Stomach smooth muscle (tissue), 2 donors: ENCODE data around the gene TSPYL6.
"Not testable (repeated sequence)": the region's sequence is repeated elsewhere in the genome, so short reads cannot be mapped to it uniquely, and the experiment has no call there.

Experiments
- H3K27ac ChIP-seq: one replicate; pipeline ENCODE4 v1.7.0; 2013; ENCODE audit warnings: mild to moderate bottlenecking, low read length, inconsistent platforms
- H3K27me3 ChIP-seq, 2 donors: one replicate each; pipeline ENCODE4 v1.7.0; 2013; ENCODE audit warnings: low read length in 2 of 2; ENCODE audit not compliant: insufficient read depth in 2 of 2, control insufficient read depth in 1 of 2
- H3K36me3 ChIP-seq, 2 donors: one replicate each; pipeline ENCODE4 v1.7.0; 2013; ENCODE audit warnings: low read length in 2 of 2; ENCODE audit not compliant: control insufficient read depth in 2 of 2, insufficient read depth in 2 of 2
- H3K4me1 ChIP-seq: one replicate; pipeline ENCODE4 v1.7.0; 2013; ENCODE audit warnings: low read length; ENCODE audit not compliant: control insufficient read depth, insufficient read depth
- H3K4me3 ChIP-seq, 2 donors: one replicate each; pipeline ENCODE4 v1.7.0; 2013; ENCODE audit warnings: low read length in 2 of 2
- H3K9ac ChIP-seq, 2 donors: one replicate each; pipeline ENCODE4 v1.7.0; 2013; ENCODE audit warnings: low read length in 2 of 2, mild to moderate bottlenecking in 1 of 2
- H3K9me3 ChIP-seq, 2 donors: one replicate each; pipeline ENCODE4 v1.7.0; 2013; ENCODE audit warnings: low read length in 2 of 2; ENCODE audit not compliant: control insufficient read depth in 2 of 2
- donor health status: healthy.
- donor health status: Pancreatic carcinoma.

The TSPYL6 gene

DNA sequence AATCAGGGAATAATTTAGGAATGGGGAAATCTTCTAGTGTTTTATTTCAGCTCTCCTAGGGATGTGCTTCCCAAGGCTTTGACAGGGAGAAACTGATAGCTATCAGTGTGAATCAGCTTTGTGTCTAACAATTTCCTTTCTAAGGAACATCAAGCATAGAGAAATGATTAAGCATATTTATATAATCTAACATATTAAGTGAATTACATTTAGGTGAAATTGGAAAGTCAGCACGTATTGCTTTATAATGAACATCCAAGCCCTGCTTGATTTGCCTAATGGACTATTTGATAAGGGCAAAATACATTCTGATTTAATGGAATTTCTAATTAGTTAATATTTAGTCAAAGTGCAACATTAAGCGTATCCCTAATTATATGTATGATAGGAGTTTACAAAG lies 19.5 kb upstream of the TSPYL6 start:
- no peaks in the 10 kb centered on the region for H3K4me1 ChIP-seq
- H3K27ac ChIP-seq: no peak overlapping the region
- no peak overlapping the region for H3K4me3 ChIP-seq
- H3K9me3 ChIP-seq: no peaks in the 10 kb centered on the region
- H3K27me3 ChIP-seq: no peaks in the 10 kb centered on the region
- no peaks in the 10 kb centered on the region for H3K36me3 ChIP-seq
- no peak overlapping the region for H3K9ac ChIP-seq

DNA sequence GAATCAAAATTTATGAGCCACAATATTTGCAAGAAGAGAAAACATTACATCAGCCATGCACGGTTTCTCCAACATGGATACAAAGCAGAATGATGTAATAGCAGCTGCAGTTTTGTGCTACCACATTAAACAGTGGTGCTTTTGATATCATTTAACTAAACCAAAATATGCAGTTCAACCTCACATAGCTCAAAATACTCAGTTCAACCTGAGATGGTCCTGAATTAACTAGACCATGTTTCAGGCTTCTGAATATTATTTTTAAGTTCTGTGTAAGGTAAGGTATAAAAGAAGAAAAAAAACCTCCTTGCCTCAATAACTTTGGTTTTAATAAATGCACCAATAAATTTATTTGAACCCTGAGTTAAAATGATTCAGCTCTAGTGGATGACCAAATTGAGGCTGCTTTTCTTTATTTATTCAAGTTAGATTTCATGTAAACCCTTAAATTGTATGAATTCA lies 18.8 kb upstream of the TSPYL6 start:
- Histone ChIP-seq H3K36me3 (no peaks in the 10 kb centered on the region), H3K4me3 (no peak overlapping the region), H3K4me1 (no peaks in the 10 kb centered on the region), H3K9me3 (no peaks in the 10 kb centered on the region), H3K27me3 (no peaks in the 10 kb centered on the region), H3K27ac (no peak overlapping the region), H3K9ac (no peak overlapping the region)

DNA sequence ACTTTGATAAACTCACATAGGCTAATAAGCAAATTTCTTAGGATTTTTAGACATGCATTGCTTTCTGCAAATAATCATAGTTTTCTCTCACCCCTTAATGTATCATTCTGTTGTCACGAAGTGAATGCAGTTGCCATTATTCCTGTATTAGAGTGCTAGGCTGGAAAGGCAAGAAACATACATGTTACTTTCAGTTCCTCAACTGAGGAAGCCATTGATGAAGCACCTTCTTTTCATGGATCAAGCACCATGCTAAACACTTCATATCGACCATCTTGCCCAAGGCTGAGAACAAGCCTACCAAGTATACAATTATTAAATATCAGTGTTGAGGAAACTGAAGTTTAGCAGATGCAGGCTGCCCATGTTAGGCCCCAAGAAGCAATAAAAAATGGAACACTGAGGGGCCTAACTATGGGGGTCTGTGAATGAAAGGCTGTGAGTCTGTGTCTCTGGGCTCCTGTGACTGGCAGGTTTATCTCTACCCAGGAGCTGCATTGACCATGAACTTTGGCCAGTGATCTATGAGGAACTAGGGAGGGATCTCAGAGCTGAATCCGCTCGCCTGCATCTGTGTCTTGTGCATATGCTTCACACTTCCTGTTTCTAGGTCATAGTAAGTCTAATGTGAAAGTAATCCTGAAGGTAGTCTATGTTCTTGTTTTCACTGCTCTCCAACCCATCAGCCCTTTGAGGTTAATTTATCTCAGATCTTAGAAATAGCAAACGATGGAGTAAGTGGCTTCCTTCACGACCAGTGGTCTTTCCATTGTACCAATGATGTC lies 16.0 kb upstream of the TSPYL6 start:
- no peak overlapping the region for H3K4me3 ChIP-seq
- H3K27me3 ChIP-seq: no peaks in the 10 kb centered on the region
- no peaks in the 10 kb centered on the region for H3K9me3 ChIP-seq
- no peaks in the 10 kb centered on the region for H3K4me1 ChIP-seq
- H3K36me3 ChIP-seq: no peaks in the 10 kb centered on the region
- H3K9ac ChIP-seq: no peak overlapping the region
- no peak overlapping the region for H3K27ac ChIP-seq

DNA sequence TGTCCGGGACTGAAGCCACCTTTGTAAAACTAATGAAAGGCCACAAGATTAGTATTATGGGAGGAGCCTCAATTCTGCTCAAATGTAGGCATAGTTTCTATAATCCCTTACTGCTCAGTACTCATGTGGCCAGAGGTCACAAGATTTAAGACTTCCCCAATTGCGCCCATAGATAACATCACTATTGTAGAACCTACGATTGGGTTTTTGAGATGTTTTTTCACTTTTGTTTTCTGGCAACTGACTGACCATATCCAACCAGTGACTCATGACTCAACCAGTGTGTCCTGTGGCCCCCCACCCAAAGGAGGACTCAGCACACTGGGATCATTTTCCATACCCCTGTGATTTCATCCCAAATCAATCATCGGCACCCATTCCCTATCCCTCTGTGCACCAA lies 15.2 kb upstream of the TSPYL6 start:
- Histone ChIP-seq H3K4me3 (no peak overlapping the region), H3K27me3 (no peaks in the 10 kb centered on the region), H3K9ac (no peak overlapping the region), H3K9me3 (no peaks in the 10 kb centered on the region), H3K36me3 (no peaks in the 10 kb centered on the region), H3K27ac (no peak overlapping the region), H3K4me1 (no peaks in the 10 kb centered on the region)

DNA sequence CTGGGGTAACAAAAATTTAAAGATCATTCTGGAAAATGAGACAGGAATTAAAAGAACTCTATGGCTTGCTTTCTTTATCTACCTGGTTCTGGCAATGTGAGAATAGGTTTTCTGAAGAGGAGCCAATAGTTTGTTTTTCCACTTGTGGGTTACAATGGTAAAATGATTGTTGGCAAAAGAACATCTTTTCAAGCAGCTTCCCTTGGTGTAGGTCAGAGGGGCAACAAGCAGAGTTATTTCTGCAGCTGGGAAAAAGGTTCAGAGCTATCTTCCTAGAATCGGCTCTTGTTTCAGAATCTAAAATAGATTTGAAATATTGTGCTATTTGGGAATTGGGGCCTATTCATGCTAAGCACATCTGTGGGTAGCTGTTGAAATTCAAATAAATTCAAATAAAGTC lies 11.5 kb upstream of the TSPYL6 start:
- Histone ChIP-seq H3K9ac (no peak overlapping the region), H3K27ac (no peak overlapping the region), H3K4me3 (no peak overlapping the region), H3K9me3 (no peaks in the 10 kb centered on the region), H3K27me3 (no peaks in the 10 kb centered on the region), H3K4me1 (no peaks in the 10 kb centered on the region), H3K36me3 (no peaks in the 10 kb centered on the region)

DNA sequence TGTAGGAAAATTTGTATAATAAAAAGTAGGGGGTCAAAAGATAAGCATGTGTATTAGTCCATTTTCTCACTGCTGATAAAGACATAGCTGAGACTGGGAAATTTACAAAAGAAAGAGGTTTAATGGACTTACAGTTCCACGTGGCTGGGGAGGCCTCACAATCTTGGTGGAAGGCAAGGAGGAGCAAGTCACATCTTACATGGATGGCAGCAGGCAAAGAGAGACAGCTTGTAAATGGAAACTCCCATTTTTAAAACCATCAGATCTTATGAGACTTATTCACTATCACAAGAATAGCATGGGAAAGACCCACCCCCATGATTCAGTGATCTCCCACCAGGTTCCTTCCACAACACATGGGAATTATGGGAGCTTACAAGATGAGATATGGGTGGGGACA lies 9.1 kb upstream of the TSPYL6 start:
- H3K4me3 ChIP-seq, H3K27me3 ChIP-seq, H3K27ac ChIP-seq, H3K9ac ChIP-seq, H3K36me3 ChIP-seq, H3K4me1 ChIP-seq, H3K9me3 ChIP-seq: not testable (repeated sequence)

DNA sequence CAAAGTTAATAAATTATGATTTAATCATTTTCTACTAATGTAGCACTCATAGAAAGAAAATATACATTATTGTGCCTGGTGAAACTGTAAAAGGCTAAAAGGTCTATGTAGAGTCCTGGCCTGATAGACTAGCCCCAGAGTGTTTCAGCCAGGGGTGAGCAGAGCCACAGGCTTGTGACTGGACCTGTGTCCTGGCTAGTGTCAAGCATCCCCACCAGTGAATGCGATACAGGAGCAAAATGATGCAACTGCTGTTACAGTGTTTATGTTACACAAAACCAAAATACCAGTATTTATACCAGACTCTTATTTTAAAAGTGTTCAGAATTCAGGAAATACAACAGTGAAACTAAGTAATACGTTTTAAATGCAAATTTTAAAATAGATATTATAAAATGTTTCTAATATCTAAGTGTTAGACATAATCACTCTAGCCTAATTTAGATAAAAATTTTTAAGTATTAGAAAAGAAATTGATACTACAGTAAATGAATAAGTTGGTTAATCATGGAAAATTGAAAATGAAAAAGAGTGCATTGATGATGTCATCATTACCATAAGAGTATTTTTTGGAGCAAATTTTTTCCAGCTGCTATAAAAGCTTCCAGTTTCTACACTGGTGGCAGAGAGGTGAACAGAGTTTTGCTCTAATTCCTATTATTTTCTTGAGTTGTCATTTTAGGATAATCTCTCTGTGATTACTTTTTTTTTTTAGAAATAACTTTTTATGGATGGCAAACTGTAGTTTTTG lies 6.2 kb upstream of the TSPYL6 start:
- no peaks in the 10 kb centered on the region for H3K4me1 ChIP-seq
- H3K9me3 ChIP-seq: no peaks in the 10 kb centered on the region
- no peaks in the 10 kb centered on the region for H3K36me3 ChIP-seq
- H3K27ac ChIP-seq: no peak overlapping the region
- H3K9ac ChIP-seq: no peak overlapping the region
- H3K4me3 ChIP-seq: no peak overlapping the region
- no peaks in the 10 kb centered on the region for H3K27me3 ChIP-seq

DNA sequence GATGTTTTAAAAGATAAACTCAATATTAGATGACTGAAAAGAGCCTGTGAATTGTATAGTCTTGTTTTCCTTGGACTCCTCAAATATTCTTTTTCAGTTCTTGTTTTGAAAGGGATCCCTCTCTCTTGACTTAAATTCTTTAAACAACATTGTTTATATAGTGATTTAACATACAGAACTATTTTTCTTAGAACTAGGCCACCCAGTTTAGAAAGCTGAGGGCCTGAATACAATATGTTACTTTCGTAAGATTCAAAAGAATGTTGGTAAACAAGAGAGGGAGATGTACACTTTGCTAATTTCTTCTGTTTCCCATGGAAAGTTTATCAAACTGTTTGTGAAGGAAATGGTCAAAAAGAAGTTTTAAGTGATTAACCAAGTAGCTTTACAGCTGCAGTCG lies 5.5 kb upstream of the TSPYL6 start:
- Histone ChIP-seq H3K27ac (no peak overlapping the region), H3K27me3 (no peaks in the 10 kb centered on the region)

DNA sequence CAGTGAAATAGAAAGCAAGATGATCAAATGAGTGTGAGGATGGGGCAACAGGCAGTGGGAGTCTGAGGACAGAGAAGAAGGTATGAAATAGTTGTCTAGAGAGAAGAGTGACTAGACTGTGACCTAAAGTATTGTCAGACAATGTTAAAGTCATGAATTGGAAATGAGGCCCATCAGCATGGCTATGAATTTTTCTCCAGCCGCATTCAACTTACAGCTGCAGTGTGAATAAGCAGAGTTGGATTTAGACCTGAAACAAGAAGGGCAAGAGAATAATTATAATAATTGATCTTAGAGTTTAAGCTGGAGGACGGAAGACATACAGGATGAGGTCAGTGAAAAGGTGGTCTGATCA lies 4.2 kb upstream of the TSPYL6 start:
- no peak overlapping the region for H3K9ac ChIP-seq
- no peak overlapping the region for H3K27ac ChIP-seq
- no peaks in the 10 kb centered on the region for H3K36me3 ChIP-seq

More for the DNA sequence above, 5.5 kb upstream of the TSPYL6 start:
- Histone ChIP-seq H3K9ac (no peak overlapping the region), H3K36me3 (no peaks in the 10 kb centered on the region), H3K4me3 (no peak overlapping the region), H3K9me3 (no peaks in the 10 kb centered on the region), H3K4me1 (no peaks in the 10 kb centered on the region)

DNA sequence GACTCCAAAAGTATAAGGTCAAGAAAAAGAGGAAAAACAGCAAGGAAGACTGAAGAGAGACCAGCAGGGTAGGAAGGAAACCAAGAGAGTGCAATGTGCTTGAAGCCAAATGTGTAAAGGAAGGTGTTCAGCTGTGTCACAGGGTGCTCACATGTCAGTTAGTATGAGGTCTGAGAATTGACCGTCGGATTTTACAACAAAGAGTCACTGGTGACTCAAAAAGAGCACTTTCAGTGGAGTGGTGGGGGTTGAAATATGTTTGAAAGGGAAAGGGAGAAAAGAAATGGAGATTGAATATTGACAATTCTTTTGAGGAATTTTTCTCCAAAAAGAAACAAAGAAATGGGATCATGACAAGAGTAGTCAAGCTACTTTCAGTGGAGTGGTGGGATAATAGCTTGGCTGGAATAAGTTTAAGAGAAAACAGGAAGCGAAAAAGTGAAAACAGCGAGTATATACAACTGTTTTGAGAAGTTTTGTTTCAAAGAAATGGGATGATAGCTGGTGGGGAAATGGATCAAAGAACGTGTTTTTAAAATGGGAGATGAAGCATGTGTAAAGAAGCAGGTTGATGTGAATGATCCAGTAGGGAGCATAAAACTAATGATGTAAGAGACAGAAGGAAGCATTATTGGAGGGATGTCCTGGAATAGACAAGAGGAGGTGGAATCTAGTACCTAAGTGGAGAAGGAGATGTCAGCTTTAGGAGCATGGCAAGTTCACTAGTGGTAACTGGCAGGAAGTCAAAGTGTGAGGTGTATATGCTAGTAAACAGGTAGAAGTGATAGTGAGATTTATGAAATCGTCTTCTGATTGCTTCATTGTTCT lies 3.6 kb upstream of the TSPYL6 start:
- H3K4me1 ChIP-seq: no peaks in the 10 kb centered on the region
- no peaks in the 10 kb centered on the region for H3K27me3 ChIP-seq
- H3K27ac ChIP-seq: no peak overlapping the region
- no peak overlapping the region for H3K9ac ChIP-seq
- H3K9me3 ChIP-seq: no peaks in the 10 kb centered on the region
- no peaks in the 10 kb centered on the region for H3K36me3 ChIP-seq
- H3K4me3 ChIP-seq: no peak overlapping the region

More for the DNA sequence above, 4.2 kb upstream of the TSPYL6 start:
- H3K4me3 ChIP-seq: no peak overlapping the region
- no peaks in the 10 kb centered on the region for H3K9me3 ChIP-seq
- H3K4me1 ChIP-seq: no peaks in the 10 kb centered on the region
- no peaks in the 10 kb centered on the region for H3K27me3 ChIP-seq
